ENCODE measurements around the gene CCNI2. TPM values are rescaled to one million over a fixed set of nuclear protein-coding genes. Genes with fewer than 3 reads are reported as not detected.

CCNI2 gene
- total and polyA plus RNA-seq, 2 donors (not counting 1 experiment from before 2014, with no cell fraction given) = not detected

- no peaks in the 10 kb centered on the region for H3K9me3 ChIP-seq (ENCODE audit: control insufficient read depth, insufficient read depth, low read depth, low read length)
- no peak overlapping the region for H3K27ac ChIP-seq (ENCODE audit: insufficient read depth, low read length)
- no peaks in the 10 kb centered on the region for H3K27me3 ChIP-seq (ENCODE audit: control insufficient read depth, insufficient read depth, low read length)
- H4K20me1 ChIP-seq (ENCODE audit: control insufficient read depth, extremely low read depth, insufficient read depth, low read length) = no peaks in the 10 kb centered on the region
- H3K4me3 ChIP-seq (replicated peaks in 1 of 4; ENCODE audit: control extremely low read depth in 1 of 4, insufficient read depth in 1 of 4, low read depth in 3 of 4, low read length in 4 of 4) = no peak overlapping the region
- H3K36me3 ChIP-seq (ENCODE audit: control insufficient read depth, insufficient read depth, low read length) = peaks cover 2% of the 10 kb centered on the region
- no peak for DNase-seq (ENCODE audit: low read depth in 2 of 2)
- no peak overlapping the region for H2AFZ ChIP-seq (ENCODE audit: low read length)
- H3K4me1 ChIP-seq (ENCODE audit: control insufficient read depth, extremely low read depth, insufficient read depth, low read length) = no peaks in the 10 kb centered on the region
- no peaks in the 10 kb centered on the region for H3K79me2 ChIP-seq (ENCODE audit: control insufficient read depth, insufficient read depth, low read length)
- H3K9ac ChIP-seq (ENCODE audit: insufficient read depth, low read length) = no peak overlapping the region
- TF ChIP-seq, protein P1, sequence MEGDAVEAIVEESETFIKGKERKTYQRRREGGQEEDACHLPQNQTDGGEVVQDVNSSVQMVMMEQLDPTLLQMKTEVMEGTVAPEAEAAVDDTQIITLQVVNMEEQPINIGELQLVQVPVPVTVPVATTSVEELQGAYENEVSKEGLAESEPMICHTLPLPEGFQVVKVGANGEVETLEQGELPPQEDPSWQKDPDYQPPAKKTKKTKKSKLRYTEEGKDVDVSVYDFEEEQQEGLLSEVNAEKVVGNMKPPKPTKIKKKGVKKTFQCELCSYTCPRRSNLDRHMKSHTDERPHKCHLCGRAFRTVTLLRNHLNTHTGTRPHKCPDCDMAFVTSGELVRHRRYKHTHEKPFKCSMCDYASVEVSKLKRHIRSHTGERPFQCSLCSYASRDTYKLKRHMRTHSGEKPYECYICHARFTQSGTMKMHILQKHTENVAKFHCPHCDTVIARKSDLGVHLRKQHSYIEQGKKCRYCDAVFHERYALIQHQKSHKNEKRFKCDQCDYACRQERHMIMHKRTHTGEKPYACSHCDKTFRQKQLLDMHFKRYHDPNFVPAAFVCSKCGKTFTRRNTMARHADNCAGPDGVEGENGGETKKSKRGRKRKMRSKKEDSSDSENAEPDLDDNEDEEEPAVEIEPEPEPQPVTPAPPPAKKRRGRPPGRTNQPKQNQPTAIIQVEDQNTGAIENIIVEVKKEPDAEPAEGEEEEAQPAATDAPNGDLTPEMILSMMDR (conservative IDR thresholded peaks at IDR 0.05 in 1 of 2, IDR thresholded peaks at IDR 0.05 in 1 of 2; ENCODE audit: low read depth in 1 of 2, low read length in 2 of 2) = no peak
- TF ChIP-seq EZH2 (IDR thresholded peaks at IDR 0.05; ENCODE audit: low read length, missing control alignments) = no peak
- H3K4me2 ChIP-seq (ENCODE audit: extremely low read depth, insufficient read depth, low read length) = no peak overlapping the region
These were observed 17.3 kb upstream of the CCNI2 start for GRCh38 chr5:132729896-132730295.

GRCh38 chr5:132733499-132734148 is 13.6 kb upstream of the CCNI2 start:
- Histone ChIP-seq H3K9me3 (ENCODE audit: control insufficient read depth, insufficient read depth, low read depth, low read length) (no peaks in the 10 kb centered on the region), H3K4me1 (ENCODE audit: control insufficient read depth, extremely low read depth, insufficient read depth, low read length) (peaks cover 3% of the 10 kb centered on the region), H3K36me3 (ENCODE audit: control insufficient read depth, insufficient read depth, low read length) (no peaks in the 10 kb centered on the region), H3K9ac (ENCODE audit: insufficient read depth, low read length) (no peak overlapping the region), H3K4me2 (ENCODE audit: extremely low read depth, insufficient read depth, low read length) (no peak overlapping the region), H3K27me3 (ENCODE audit: control insufficient read depth, insufficient read depth, low read length) (no peaks in the 10 kb centered on the region), H2AFZ (ENCODE audit: low read length) (no peak overlapping the region), H4K20me1 (ENCODE audit: control insufficient read depth, extremely low read depth, insufficient read depth, low read length) (no peaks in the 10 kb centered on the region), H3K4me3 (replicated peaks in 1 of 4; ENCODE audit: control extremely low read depth in 1 of 4, insufficient read depth in 1 of 4, low read depth in 3 of 4, low read length in 4 of 4) (no peak overlapping the region), H3K79me2 (ENCODE audit: control insufficient read depth, insufficient read depth, low read length) (peaks cover 2% of the 10 kb centered on the region), H3K27ac (ENCODE audit: insufficient read depth, low read length) (no peak overlapping the region)
- TF ChIP-seq, protein P1 (conservative IDR thresholded peaks at IDR 0.05 in 1 of 2, IDR thresholded peaks at IDR 0.05 in 1 of 2; ENCODE audit: low read depth in 1 of 2, low read length in 2 of 2) = no peak
- no peak for DNase-seq (ENCODE audit: low read depth in 2 of 2)

DNA sequence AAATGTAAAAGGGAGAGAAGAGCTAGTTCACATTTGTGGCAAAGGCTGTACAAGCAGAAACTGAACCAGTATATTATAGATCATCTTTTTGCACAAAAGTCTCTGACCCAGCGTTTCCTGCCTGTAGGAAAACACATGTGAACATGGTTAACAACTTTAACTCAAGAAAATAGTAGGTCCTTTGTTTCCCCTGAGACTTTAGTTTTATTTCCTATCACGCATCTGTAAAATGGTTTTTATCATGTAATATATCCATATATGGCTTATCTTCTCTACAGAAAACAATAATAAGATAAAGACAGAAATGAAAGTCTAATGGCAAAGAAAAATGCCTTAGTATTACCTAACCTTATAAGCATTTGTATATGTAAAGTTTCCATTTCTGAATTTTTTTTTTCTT is 12.5 kb upstream of the CCNI2 start:
- H3K4me1 ChIP-seq (ENCODE audit: control insufficient read depth, extremely low read depth, insufficient read depth, low read length) = peaks cover 3% of the 10 kb centered on the region
- H2AFZ ChIP-seq (ENCODE audit: low read length) = no peak overlapping the region
- no peak overlapping the region for H3K9ac ChIP-seq (ENCODE audit: insufficient read depth, low read length)
- H3K4me2 ChIP-seq (ENCODE audit: extremely low read depth, insufficient read depth, low read length) = no peak overlapping the region
- H3K36me3 ChIP-seq (ENCODE audit: control insufficient read depth, insufficient read depth, low read length) = no peaks in the 10 kb centered on the region
- H3K27me3 ChIP-seq (ENCODE audit: control insufficient read depth, insufficient read depth, low read length) = no peaks in the 10 kb centered on the region
- no peak overlapping the region for H3K4me3 ChIP-seq (replicated peaks in 1 of 4; ENCODE audit: control extremely low read depth in 1 of 4, insufficient read depth in 1 of 4, low read depth in 3 of 4, low read length in 4 of 4)
- H3K27ac ChIP-seq (ENCODE audit: insufficient read depth, low read length) = no peak overlapping the region
- no peaks in the 10 kb centered on the region for H4K20me1 ChIP-seq (ENCODE audit: control insufficient read depth, extremely low read depth, insufficient read depth, low read length)
- H3K79me2 ChIP-seq (ENCODE audit: control insufficient read depth, insufficient read depth, low read length) = peaks cover 2% of the 10 kb centered on the region
- no peak for DNase-seq (ENCODE audit: low read depth in 2 of 2)
- no peaks in the 10 kb centered on the region for H3K9me3 ChIP-seq (ENCODE audit: control insufficient read depth, insufficient read depth, low read depth, low read length)
- no peak for TF ChIP-seq EZH2 (IDR thresholded peaks at IDR 0.05; ENCODE audit: low read length, missing control alignments)
- TF ChIP-seq, protein P1 (conservative IDR thresholded peaks at IDR 0.05 in 1 of 2, IDR thresholded peaks at IDR 0.05 in 1 of 2; ENCODE audit: low read depth in 1 of 2, low read length in 2 of 2) = no peak
